IPS-15b (cell line): Measurements from ENCODE around the gene HBA2.
A peak's percentile ranks its signal among the peaks of the same experiment; 100 is the strongest.
"Not testable (repeated sequence)": the region's sequence is repeated elsewhere in the genome, so short reads cannot be mapped to it uniquely, and the experiment has no call there.

Source experiments
- H3K27me3 ChIP-seq: one replicate; pipeline ENCODE4 v1.6.1; 2013; ENCODE audit warnings: low read length; ENCODE audit not compliant: control insufficient read depth, insufficient read depth
- H3K36me3 ChIP-seq: one replicate; pipeline ENCODE4 v1.6.1; 2013; ENCODE audit warnings: low read length; ENCODE audit not compliant: control insufficient read depth, insufficient read depth
- H3K4me1 ChIP-seq: one replicate; pipeline ENCODE4 v1.6.1; 2013; ENCODE audit warnings: mild to moderate bottlenecking, low read length; ENCODE audit not compliant: control insufficient read depth, insufficient read depth
- H3K4me3 ChIP-seq: one replicate; pipeline ENCODE4 v1.5.1; 2013; ENCODE audit warnings: low read depth, low read length
- H3K9ac ChIP-seq: one replicate; pipeline ENCODE4 v1.6.1; 2013; ENCODE audit warnings: low read depth, mild to moderate bottlenecking, low read length
- H3K9me3 ChIP-seq: one replicate; pipeline ENCODE4 v1.6.1; 2013; ENCODE audit warnings: mild to moderate bottlenecking, low read length; ENCODE audit not compliant: control insufficient read depth, insufficient read depth

HBA2 gene

DNA sequence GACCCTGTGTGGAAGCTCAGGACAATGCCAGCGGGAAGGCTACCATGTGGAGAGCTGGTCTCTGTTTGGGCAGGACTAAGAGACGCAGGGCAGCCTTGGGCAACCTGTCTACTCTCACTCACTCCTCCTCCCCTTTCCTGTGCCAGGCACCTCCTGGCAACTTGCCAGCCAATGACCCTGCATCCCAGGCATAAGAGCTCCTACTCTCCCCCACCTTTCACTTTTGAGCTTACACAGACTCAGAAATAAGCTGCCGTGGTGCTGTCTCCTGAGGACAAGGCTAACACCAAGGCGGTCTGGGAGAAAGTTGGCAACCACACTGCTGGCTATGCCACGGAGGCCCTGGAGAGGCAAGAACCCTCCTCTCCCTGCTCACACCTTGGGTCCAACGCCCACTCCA is 4.3 kb upstream of the HBA2 start:
- Histone ChIP-seq H3K4me3 (peak overlapping the region; percentile 8), H3K27me3 (peaks cover 70% of the 10 kb centered on the region), H3K9me3 (no peaks in the 10 kb centered on the region), H3K4me1 (peaks cover 4% of the 10 kb centered on the region), H3K36me3 (no peaks in the 10 kb centered on the region), H3K9ac (no peak overlapping the region)

DNA sequence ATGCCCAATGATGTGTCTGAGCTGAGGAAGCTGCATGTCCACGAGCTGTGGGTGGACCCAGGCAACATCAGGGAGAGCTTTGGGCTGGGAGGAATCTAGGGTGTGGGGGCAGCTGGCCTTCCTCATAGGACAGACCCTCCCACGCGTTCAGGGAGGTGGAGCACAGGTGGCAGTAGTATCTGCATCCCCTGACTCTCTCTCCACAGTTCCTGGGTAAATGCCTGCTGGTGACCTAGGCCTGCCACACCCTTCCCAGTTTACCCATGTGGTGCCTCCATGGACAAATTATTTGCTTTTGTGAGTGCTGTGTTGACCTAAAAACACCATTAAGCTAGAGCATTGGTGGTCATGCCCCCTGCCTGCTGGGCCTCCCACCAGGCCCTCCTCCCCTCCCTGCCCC is 3.7 kb upstream of the HBA2 start:
- no peaks in the 10 kb centered on the region for H3K9me3 ChIP-seq
- H3K4me3 ChIP-seq, result no peak overlapping the region
- H3K27me3 ChIP-seq, result peaks cover 72% of the 10 kb centered on the region
- no peaks in the 10 kb centered on the region for H3K36me3 ChIP-seq
- peaks cover 4% of the 10 kb centered on the region for H3K4me1 ChIP-seq
- no peak overlapping the region for H3K9ac ChIP-seq

GRCh38 chr16:170088-170507 is 2.6 kb upstream of the HBA2 start:
- H3K36me3 ChIP-seq, H3K9ac ChIP-seq, H3K9me3 ChIP-seq, H3K4me3 ChIP-seq, H3K4me1 ChIP-seq: not testable (repeated sequence)
- peaks cover 80% of the 10 kb centered on the region for H3K27me3 ChIP-seq

- Histone ChIP-seq H3K4me1 (peaks cover 4% of the 10 kb centered on the region), H3K4me3 (no peak overlapping the region), H3K9ac (no peak overlapping the region), H3K36me3 (no peaks in the 10 kb centered on the region), H3K27me3 (peaks cover 80% of the 10 kb centered on the region), H3K9me3 (no peaks in the 10 kb centered on the region)
Measured at GRCh38 chr16:170788-171187, 1.9 kb upstream of the HBA2 start.

GRCh38 chr16:173211-173854 is 657 bp downstream of the HBA2 start:
- not testable (repeated sequence) for H3K4me1 ChIP-seq, H3K9me3 ChIP-seq, H3K36me3 ChIP-seq, H3K9ac ChIP-seq
- Histone ChIP-seq H3K27me3 (peaks cover 71% of the 10 kb centered on the region), H3K4me3 (peak overlapping the region; percentile 18)

GRCh38 chr16:173928-174769 is 1.5 kb downstream of the HBA2 start:
- H3K4me1 ChIP-seq, H3K4me3 ChIP-seq: not testable (repeated sequence)
- H3K27me3 ChIP-seq, result peaks cover 71% of the 10 kb centered on the region

DNA sequence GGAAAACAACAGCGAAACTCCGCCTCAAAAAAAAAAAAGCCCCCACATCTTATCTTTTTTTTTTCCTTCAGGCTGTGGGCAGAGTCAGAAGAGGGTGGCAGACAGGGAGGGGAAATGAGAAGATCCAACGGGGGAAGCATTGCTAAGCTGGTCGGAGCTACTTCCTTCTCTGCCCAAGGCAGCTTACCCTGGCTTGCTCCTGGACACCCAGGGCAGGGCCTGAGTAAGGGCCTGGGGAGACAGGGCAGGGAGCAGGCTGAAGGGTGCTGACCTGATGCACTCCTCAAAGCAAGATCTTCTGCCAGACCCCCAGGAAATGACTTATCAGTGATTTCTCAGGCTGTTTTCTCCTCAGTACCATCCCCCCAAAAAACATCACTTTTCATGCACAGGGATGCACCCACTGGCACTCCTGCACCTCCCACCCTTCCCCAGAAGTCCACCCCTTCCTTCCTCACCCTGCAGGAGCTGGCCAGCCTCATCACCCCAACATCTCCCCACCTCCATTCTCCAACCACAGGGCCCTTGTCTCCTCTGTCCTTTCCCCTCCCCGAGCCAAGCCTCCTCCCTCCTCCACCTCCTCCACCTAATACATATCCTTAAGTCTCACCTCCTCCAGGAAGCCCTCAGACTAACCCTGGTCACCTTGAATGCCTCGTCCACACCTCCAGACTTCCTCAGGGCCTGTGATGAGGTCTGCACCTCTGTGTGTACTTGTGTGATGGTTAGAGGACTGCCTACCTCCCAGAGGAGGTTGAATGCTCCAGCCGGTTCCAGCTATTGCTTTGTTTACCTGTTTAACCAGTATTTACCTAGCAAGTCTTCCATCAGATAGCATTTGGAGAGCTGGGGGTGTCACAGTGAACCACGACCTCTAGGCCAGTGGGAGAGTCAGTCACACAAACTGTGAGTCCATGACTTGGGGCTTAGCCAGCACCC is 2.6 kb downstream of the HBA2 start:
- Histone ChIP-seq H3K27me3 (peaks cover 73% of the 10 kb centered on the region), H3K9ac (no peak overlapping the region), H3K4me3 (peak overlapping the region; percentile 30), H3K36me3 (no peaks in the 10 kb centered on the region), H3K4me1 (no peaks in the 10 kb centered on the region), H3K9me3 (no peaks in the 10 kb centered on the region)

More at GRCh38 chr16:173928-174769, 1.5 kb downstream of the HBA2 start:
- not testable (repeated sequence) for H3K9me3 ChIP-seq, H3K36me3 ChIP-seq, H3K9ac ChIP-seq

GRCh38 chr16:176006-176405 is 3.3 kb downstream of the HBA2 start:
- H3K27me3 ChIP-seq, result peaks cover 70% of the 10 kb centered on the region
- not testable (repeated sequence) for H3K4me1 ChIP-seq, H3K9ac ChIP-seq, H3K4me3 ChIP-seq, H3K36me3 ChIP-seq, H3K9me3 ChIP-seq

DNA sequence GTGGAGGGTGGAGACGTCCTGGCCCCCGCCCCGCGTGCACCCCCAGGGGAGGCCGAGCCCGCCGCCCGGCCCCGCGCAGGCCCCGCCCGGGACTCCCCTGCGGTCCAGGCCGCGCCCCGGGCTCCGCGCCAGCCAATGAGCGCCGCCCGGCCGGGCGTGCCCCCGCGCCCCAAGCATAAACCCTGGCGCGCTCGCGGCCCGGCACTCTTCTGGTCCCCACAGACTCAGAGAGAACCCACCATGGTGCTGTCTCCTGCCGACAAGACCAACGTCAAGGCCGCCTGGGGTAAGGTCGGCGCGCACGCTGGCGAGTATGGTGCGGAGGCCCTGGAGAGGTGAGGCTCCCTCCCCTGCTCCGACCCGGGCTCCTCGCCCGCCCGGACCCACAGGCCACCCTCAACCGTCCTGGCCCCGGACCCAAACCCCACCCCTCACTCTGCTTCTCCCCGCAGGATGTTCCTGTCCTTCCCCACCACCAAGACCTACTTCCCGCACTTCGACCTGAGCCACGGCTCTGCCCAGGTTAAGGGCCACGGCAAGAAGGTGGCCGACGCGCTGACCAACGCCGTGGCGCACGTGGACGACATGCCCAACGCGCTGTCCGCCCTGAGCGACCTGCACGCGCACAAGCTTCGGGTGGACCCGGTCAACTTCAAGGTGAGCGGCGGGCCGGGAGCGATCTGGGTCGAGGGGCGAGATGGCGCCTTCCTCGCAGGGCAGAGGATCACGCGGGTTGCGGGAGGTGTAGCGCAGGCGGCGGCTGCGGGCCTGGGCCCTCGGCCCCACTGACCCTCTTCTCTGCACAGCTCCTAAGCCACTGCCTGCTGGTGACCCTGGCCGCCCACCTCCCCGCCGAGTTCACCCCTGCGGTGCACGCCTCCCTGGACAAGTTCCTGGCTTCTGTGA is 4.1 kb downstream of the HBA2 start, which contains the start of gene HBA1:
Gene HBA1 (plus strand): TSS at position 204 of the 906 bp plus-strand sequence. CDS start 37 bp downstream, at position 241.
- not testable (repeated sequence) for H3K36me3 ChIP-seq, H3K9ac ChIP-seq, H3K9me3 ChIP-seq, H3K4me1 ChIP-seq
- peaks cover 65% of the 10 kb centered on the region for H3K27me3 ChIP-seq
- peak within 1 kb of the TSS; percentile 30 for H3K4me3 ChIP-seq

DNA sequence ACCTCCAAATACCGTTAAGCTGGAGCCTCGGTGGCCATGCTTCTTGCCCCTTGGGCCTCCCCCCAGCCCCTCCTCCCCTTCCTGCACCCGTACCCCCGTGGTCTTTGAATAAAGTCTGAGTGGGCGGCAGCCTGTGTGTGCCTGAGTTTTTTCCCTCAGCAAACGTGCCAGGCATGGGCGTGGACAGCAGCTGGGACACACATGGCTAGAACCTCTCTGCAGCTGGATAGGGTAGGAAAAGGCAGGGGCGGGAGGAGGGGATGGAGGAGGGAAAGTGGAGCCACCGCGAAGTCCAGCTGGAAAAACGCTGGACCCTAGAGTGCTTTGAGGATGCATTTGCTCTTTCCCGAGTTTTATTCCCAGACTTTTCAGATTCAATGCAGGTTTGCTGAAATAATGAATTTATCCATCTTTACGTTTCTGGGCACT is 4.7 kb downstream of the HBA2 start:
- Histone ChIP-seq H3K4me3 (peak overlapping the region; percentile 22), H3K4me1 (no peaks in the 10 kb centered on the region), H3K9ac (no peak overlapping the region), H3K36me3 (no peaks in the 10 kb centered on the region), H3K9me3 (no peaks in the 10 kb centered on the region), H3K27me3 (peaks cover 63% of the 10 kb centered on the region)
